HepG2 (cell line): Measurements from ENCODE around the gene AANAT. TPM values are rescaled to one million over a fixed set of nuclear protein-coding genes. Genes with fewer than 3 reads are reported as not detected.

Source experiments
- ATAC-seq: fragments of 200-7000 bp; cut with Tn5 transposase; 3 replicates; pipeline ENCODE4 v1.9.1; 2020; ENCODE audit warnings: mild to moderate bottlenecking, moderate library complexity
- BruUV-seq: library from RNA; stranded (reverse); fragments of 400-500 nt; replicated peaks from 2 replicates; lab custom pipeline; 2021; lab: Mats Ljungman, UMichigan
- CTCF ChIA-PET: fragments of 300-600 bp; formaldehyde crosslinking; extraction: SDS; loops from one replicate; lab custom pipeline; 2021; ENCODE audit warnings: low total read pairs, inconsistent platforms, low intra/inter-chr PET ratio; lab: Yijun Ruan, JAX
- POLR2A ChIA-PET: fragments of 350-600 bp; sonication (Branson Sonifier 250); formaldehyde crosslinking; loops from one replicate; lab custom pipeline; 2020; ENCODE audit warnings: antibody characterized with exemption, inconsistent platforms; lab: Yijun Ruan, JAX
- DNase-seq: peaks from one replicate; pipeline ENCODE4 v3.0.0-alpha.2; 2015; ENCODE audit warnings: low spot score
- FAIRE-seq: peaks from 3 replicates; lab custom pipeline; 2011; peaks lifted over from hg19 to GRCh38; lab: Jason Lieb, UNC
- H2AFZ ChIP-seq: one replicate; pipeline ENCODE4 v1.6.1; 2011; ENCODE audit warnings: low read length, inconsistent platforms
- H3K27ac ChIP-seq: fragments of 300-600 bp; 3 replicates; pipeline ENCODE4 v1.8.0; 2011; ENCODE audit warnings: mixed run types, mild to moderate bottlenecking, mixed read lengths, low read length, inconsistent platforms; ENCODE audit not compliant: insufficient read depth; ENCODE audit errors: extremely low read length
- H3K27me3 ChIP-seq, 2 experiments: fragments of 200-600 bp in 1 of 2; 2 replicates in 1 of 2; 3 replicates in 1 of 2; pipeline versions ENCODE4 v1.6.0 to v1.8.0; 2011; ENCODE audit warnings: low read length in 2 of 2, mild to moderate bottlenecking in 2 of 2, moderate library complexity in 2 of 2, inconsistent platforms in 1 of 2; ENCODE audit not compliant: insufficient read depth in 2 of 2, control insufficient read depth in 1 of 2
- H3K36me3 ChIP-seq, 2 experiments: fragments of 200-600 bp in 1 of 2; replicated peaks in 1 of 2; 2 replicates in 1 of 2; 3 replicates in 1 of 2; pipeline versions ENCODE4 v1.5.1 to v1.8.0; 2011; ENCODE audit warnings: low read length in 2 of 2, inconsistent platforms in 1 of 2; ENCODE audit not compliant: insufficient read depth in 2 of 2, control insufficient read depth in 1 of 2
- H3K4me1 ChIP-seq: 2 replicates; pipeline ENCODE4 v1.5.1; 2012; ENCODE audit warnings: low read length, inconsistent platforms; ENCODE audit not compliant: insufficient read depth
- H3K4me2 ChIP-seq: 2 replicates; pipeline ENCODE4 v1.6.0; 2011; ENCODE audit warnings: low read depth, low read length, inconsistent platforms
- H3K4me3 ChIP-seq, 3 experiments: fragments of 200-600 bp in 1 of 3; sonication (generic), shearing (Covaris generic) in 1 of 3; replicated peaks in 1 of 3; 2 replicates each; pipeline ENCODE4 v1.5.1; 2011 to 2016; ENCODE audit warnings: low read length in 3 of 3, inconsistent platforms in 2 of 3, low read depth in 2 of 3, mild to moderate bottlenecking in 2 of 3, control low read depth in 1 of 3, mixed read lengths in 1 of 3; ENCODE audit not compliant: insufficient read depth in 1 of 3
- H3K79me2 ChIP-seq: one replicate; pipeline ENCODE4 v1.6.1; 2011; ENCODE audit warnings: low read length, inconsistent platforms; ENCODE audit not compliant: insufficient read depth
- H3K9ac ChIP-seq: 2 replicates; pipeline ENCODE4 v1.6.0; 2011; ENCODE audit warnings: mild to moderate bottlenecking, low read depth, low read length, inconsistent platforms; ENCODE audit not compliant: insufficient read depth
- H3K9me3 ChIP-seq: 2 replicates; pipeline ENCODE4 v1.5.1; 2012; ENCODE audit warnings: mild to moderate bottlenecking, low read length
- H4K20me1 ChIP-seq: 2 replicates; pipeline ENCODE4 v1.6.0; 2011; ENCODE audit warnings: inconsistent platforms, mild to moderate bottlenecking, low read length, moderate library complexity; ENCODE audit not compliant: insufficient read depth
- ARNT2 ChIP-seq: sonication (generic); formaldehyde crosslinking; IDR thresholded peaks from 2 replicates; pipeline ENCODE4 v1.8.0; 2022; ENCODE audit warnings: mild to moderate bottlenecking, low read depth, missing genetic modification reagents, moderate library complexity
- CBFB ChIP-seq: sonication (generic); formaldehyde crosslinking; IDR thresholded peaks from 2 replicates; pipeline ENCODE4 v1.4.0; 2020; ENCODE audit warnings: missing genetic modification reagents
- SMAD1 ChIP-seq: sonication (generic); formaldehyde crosslinking; IDR thresholded peaks from 2 replicates; pipeline ENCODE4 v1.4.0; 2020; ENCODE audit warnings: missing genetic modification reagents, low read depth, mild to moderate bottlenecking, borderline replicate concordance
- ZNF484 ChIP-seq: sonication (generic); formaldehyde crosslinking; IDR thresholded peaks from 2 replicates; pipeline ENCODE4 v1.5.1; 2020; ENCODE audit warnings: mild to moderate bottlenecking, low read depth, missing genetic modification reagents, borderline replicate concordance
- WGBS: methylation state at CpG from one replicate; pipeline ENCODE4 v1.1.6; 2017; ENCODE audit warnings: low lambda C conversion rate; 5-methylcytosine and 5-hydroxymethylcytosine counted together
- in situ Hi-C: cut with HindIII; loops from 2 replicates; pipeline ENCODE4 v1.10.0; 2017; ENCODE audit warnings: low pct_unique_long_range_greater_than_20kb; ENCODE audit not compliant: extremely low pct_ligation_motif_present
- intact Hi-C: fragments of 100-400 bp; cut with micrococcal nuclease; formaldehyde crosslinking; loops from one replicate; pipeline ENCODE4 v1.10.0; 2022; ENCODE audit not compliant: unreplicated experiment
- polyA plus RNA-seq, 8 experiments: library from polyadenylated mRNA; depleted of rRNA in 3 of 8; stranded (reverse) in 7 of 8; unstranded in 1 of 8; fragments of >200 nt; fragmentation: Illumina TruSeq in 4 of 8; extraction: Trizol in 4 of 8; gene quantifications; 2 replicates each; pipeline versions ENCODE4 v1.2.1 to v1.2.3, GENCODE V29; 2011 to 2016; ENCODE audit warnings: low read depth in 4 of 8, missing spikeins in 1 of 8, mixed read lengths in 1 of 8; ENCODE audit not compliant: insufficient read depth in 1 of 8
- total RNA-seq, 5 experiments: library from RNA; depleted of rRNA; stranded (reverse); fragments of >200 nt; fragmentation: Illumina TruSeq; extraction: Trizol; gene quantifications; 2 replicates each; pipeline ENCODE4 v1.2.3, GENCODE V29; 2016; ENCODE audit warnings: low read depth in 1 of 5
- TF ChIP-seq, protein P1 (sequence below): sonication (generic); formaldehyde crosslinking; IDR thresholded peaks from 2 replicates; pipeline ENCODE4 v1.4.0; 2020; ENCODE audit warnings: missing genetic modification reagents, borderline replicate concordance

AANAT gene
- total and polyA plus RNA-seq, 2 of the 13 experiments (the other 11 are each of a cell fraction or from before 2014, with no cell fraction given) = 0.07 TPM; not detected in 1

DNA sequence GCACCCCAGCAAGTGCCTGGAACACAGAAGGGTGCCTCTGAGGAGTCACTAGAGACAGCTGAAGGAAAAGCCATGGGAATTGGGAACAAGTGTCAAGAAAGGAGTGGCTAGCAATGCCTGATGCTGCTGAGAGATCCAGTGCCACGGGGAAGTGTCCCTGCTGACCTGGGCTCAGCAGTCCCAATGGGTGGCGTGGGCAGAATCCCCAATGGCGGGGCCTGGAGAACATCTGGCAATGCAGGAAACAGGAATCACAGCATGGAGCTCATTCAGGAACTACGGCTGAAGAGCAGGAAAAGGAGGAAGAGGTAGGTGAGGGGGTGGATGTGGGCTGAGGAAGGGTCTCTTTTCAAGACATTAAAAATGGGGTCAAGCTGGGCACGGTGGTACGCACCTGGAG is 44.5 kb upstream of the AANAT start:
- H3K4me3 ChIP-seq = no peak overlapping the region
- TF ChIP-seq ARNT2 (CRISPR knock-in tag) (no peak), CBFB (CRISPR knock-in tag) (no peak), SMAD1 (CRISPR knock-in tag) (no peak), ZNF484 (no peak)
- TF ChIP-seq, protein P1, sequence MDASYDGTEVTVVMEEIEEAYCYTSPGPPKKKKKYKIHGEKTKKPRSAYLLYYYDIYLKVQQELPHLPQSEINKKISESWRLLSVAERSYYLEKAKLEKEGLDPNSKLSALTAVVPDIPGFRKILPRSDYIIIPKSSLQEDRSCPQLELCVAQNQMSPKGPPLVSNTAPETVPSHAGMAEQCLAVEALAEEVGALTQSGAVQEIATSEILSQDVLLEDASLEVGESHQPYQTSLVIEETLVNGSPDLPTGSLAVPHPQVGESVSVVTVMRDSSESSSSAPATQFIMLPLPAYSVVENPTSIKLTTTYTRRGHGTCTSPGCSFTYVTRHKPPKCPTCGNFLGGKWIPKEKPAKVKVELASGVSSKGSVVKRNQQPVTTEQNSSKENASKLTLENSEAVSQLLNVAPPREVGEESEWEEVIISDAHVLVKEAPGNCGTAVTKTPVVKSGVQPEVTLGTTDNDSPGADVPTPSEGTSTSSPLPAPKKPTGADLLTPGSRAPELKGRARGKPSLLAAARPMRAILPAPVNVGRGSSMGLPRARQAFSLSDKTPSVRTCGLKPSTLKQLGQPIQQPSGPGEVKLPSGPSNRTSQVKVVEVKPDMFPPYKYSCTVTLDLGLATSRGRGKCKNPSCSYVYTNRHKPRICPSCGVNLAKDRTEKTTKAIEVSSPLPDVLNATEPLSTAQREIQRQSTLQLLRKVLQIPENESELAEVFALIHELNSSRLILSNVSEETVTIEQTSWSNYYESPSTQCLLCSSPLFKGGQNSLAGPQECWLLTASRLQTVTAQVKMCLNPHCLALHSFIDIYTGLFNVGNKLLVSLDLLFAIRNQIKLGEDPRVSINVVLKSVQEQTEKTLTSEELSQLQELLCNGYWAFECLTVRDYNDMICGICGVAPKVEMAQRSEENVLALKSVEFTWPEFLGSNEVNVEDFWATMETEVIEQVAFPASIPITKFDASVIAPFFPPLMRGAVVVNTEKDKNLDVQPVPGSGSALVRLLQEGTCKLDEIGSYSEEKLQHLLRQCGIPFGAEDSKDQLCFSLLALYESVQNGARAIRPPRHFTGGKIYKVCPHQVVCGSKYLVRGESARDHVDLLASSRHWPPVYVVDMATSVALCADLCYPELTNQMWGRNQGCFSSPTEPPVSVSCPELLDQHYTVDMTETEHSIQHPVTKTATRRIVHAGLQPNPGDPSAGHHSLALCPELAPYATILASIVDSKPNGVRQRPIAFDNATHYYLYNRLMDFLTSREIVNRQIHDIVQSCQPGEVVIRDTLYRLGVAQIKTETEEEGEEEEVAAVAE = no peak
- ChIA-PET POLR2A (no interaction called here), CTCF (no interaction called here)
- peaks cover 72% of the 10 kb centered on the region for H3K79me2 ChIP-seq
- H3K27ac ChIP-seq = no peak overlapping the region
- WGBS = 89% methylated on average over 6 of the region's 6 CpGs
- no peaks in the 10 kb centered on the region for H3K27me3 ChIP-seq
- no peak overlapping the region for H3K9ac ChIP-seq
- DNase-seq (no peak), ATAC-seq (no peak), FAIRE-seq (no peak)
- intact Hi-C loops = no loop called here
- H3K9me3 ChIP-seq = no peaks in the 10 kb centered on the region
- peaks cover 26% of the 10 kb centered on the region; the same call in 1 of the 2 replicates for H4K20me1 ChIP-seq
- H3K36me3 ChIP-seq = peaks cover 6 to 13% of the 10 kb centered on the region in 2 experiments; a peak in 4 of 5 replicates
- no peak overlapping the region for H3K4me2 ChIP-seq
- H2AFZ ChIP-seq = no peak overlapping the region
- H3K4me1 ChIP-seq = peaks cover 5% of the 10 kb centered on the region; the same call in 1 of the 2 replicates
- no TSS peak for BruUV-seq
- in situ Hi-C loops = no loop called here
